Measurements from ENCODE around the gene SPAG16.

DNA sequence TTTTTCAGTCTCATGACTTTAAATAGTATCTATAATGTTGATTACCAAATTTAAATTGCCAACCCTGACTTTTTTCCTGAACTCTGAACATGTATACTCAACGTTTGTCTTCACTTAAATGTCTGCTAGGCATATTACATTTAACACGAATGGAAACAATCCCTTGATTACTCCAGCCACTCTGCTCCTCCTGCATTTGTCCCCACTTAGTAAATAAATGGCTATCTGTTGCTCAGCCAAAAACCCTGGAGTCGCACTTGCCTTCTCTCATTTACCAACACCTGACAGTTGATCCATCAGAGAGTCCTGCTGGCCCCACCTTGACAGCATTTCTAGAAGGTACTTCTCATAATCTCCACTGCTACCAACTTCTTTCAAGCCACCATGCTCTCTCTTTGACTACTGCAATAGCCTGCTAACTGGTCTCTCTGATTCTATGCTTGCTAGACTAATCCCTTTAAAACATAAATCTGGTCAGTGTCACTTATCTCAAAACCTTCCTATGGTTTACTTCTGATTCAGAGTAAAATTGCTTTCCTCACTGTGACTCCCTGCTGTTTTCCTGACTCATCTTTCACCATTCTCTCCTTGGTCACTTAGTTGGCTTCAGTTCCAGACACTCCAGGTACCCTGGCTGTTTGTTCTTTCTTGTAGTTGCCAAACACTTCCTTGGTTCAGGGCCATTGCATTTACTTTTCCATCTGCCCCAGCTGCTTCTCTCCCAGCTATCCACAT lies 31.9 kb downstream of the SPAG16 start:
- TF ChIP-seq RAD21 (IDR thresholded peaks at IDR 0.05; ENCODE audit: low read depth), result no peak
- TF ChIP-seq, protein P1, sequence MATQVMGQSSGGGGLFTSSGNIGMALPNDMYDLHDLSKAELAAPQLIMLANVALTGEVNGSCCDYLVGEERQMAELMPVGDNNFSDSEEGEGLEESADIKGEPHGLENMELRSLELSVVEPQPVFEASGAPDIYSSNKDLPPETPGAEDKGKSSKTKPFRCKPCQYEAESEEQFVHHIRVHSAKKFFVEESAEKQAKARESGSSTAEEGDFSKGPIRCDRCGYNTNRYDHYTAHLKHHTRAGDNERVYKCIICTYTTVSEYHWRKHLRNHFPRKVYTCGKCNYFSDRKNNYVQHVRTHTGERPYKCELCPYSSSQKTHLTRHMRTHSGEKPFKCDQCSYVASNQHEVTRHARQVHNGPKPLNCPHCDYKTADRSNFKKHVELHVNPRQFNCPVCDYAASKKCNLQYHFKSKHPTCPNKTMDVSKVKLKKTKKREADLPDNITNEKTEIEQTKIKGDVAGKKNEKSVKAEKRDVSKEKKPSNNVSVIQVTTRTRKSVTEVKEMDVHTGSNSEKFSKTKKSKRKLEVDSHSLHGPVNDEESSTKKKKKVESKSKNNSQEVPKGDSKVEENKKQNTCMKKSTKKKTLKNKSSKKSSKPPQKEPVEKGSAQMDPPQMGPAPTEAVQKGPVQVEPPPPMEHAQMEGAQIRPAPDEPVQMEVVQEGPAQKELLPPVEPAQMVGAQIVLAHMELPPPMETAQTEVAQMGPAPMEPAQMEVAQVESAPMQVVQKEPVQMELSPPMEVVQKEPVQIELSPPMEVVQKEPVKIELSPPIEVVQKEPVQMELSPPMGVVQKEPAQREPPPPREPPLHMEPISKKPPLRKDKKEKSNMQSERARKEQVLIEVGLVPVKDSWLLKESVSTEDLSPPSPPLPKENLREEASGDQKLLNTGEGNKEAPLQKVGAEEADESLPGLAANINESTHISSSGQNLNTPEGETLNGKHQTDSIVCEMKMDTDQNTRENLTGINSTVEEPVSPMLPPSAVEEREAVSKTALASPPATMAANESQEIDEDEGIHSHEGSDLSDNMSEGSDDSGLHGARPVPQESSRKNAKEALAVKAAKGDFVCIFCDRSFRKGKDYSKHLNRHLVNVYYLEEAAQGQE (IDR thresholded peaks at IDR 0.05; ENCODE audit: low read depth), result no peak
- 0 out of 2 replicates have a peak, but pooled peaks have one; percentile 15 for TF ChIP-seq YY1 (IDR thresholded peaks at IDR 0.05; ENCODE audit: low read depth)
- no peak for TF ChIP-seq FOXM1 (IDR thresholded peaks at IDR 0.05; ENCODE audit: borderline replicate concordance, low read depth)
- TF ChIP-seq EP300 (IDR thresholded peaks at IDR 0.05; ENCODE audit: borderline replicate concordance), result peak; percentile 79; the same call in 1 of the 2 replicates
- TF ChIP-seq, protein P2, sequence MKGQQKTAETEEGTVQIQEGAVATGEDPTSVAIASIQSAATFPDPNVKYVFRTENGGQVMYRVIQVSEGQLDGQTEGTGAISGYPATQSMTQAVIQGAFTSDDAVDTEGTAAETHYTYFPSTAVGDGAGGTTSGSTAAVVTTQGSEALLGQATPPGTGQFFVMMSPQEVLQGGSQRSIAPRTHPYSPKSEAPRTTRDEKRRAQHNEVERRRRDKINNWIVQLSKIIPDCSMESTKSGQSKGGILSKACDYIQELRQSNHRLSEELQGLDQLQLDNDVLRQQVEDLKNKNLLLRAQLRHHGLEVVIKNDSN (IDR thresholded peaks at IDR 0.05), result no peak
- TF ChIP-seq NFIC (IDR thresholded peaks at IDR 0.05), result peak; percentile 89
- TF ChIP-seq CEBPB (IDR thresholded peaks at IDR 0.05), result peak; percentile 72
- TF ChIP-seq CREB1 (IDR thresholded peaks at IDR 0.05; ENCODE audit: low read depth), result no peak
- no peak for TF ChIP-seq ZBTB7A (IDR thresholded peaks at IDR 0.05; ENCODE audit: low read depth)
- no peak for TF ChIP-seq EGR1 (IDR thresholded peaks at IDR 0.05)
- TF ChIP-seq TEAD4 (IDR thresholded peaks at IDR 0.05), result peak; percentile 60
- TF ChIP-seq, protein P3, sequence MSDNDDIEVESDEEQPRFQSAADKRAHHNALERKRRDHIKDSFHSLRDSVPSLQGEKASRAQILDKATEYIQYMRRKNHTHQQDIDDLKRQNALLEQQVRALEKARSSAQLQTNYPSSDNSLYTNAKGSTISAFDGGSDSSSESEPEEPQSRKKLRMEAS (IDR thresholded peaks at IDR 0.05), result no peak

Data from Ishikawa (cell line).